Measurements from ENCODE around the gene SLC26A2.

Gene SLC26A2

DNA sequence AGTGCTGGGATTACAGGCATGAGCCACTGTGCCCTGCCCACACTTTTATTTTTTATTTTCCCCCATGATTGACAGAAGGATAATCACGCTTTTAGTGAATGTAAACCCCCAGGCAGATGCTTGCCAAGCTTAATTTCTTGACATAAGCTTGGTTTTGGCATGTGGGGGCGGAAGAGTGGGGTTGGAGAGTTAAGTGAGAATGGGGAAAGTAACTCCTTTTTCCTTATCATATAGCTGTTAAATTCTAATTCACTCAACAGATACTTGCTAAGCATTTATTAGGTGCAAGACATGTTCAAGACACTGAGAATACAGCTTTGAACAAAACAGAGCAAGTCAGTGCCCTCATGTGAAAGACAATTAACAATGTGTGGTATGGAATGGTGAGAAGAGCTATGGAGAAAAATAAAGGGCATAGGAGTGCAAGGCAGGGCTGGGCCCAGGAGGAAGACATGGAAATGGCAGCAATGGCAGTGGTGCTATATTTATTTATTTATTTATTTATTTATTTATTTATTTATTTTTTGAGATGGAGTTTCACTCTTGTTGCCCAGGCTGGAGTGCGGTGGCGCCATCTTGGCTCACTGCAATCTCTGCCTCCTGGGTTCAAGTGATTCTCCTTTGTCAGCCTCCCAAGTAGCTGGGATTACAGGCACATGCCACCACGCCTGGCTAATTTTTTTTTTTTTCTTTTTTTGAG, 2.2 kb downstream of the SLC26A2 start (continued):
- TF ChIP-seq, protein P1, sequence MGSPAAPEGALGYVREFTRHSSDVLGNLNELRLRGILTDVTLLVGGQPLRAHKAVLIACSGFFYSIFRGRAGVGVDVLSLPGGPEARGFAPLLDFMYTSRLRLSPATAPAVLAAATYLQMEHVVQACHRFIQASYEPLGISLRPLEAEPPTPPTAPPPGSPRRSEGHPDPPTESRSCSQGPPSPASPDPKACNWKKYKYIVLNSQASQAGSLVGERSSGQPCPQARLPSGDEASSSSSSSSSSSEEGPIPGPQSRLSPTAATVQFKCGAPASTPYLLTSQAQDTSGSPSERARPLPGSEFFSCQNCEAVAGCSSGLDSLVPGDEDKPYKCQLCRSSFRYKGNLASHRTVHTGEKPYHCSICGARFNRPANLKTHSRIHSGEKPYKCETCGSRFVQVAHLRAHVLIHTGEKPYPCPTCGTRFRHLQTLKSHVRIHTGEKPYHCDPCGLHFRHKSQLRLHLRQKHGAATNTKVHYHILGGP (tag by site-specific recombination; IDR thresholded peaks at IDR 0.05): no peak
- TF ChIP-seq ZNF791 (tag by site-specific recombination; IDR thresholded peaks at IDR 0.05): peak; percentile 89
- peak; percentile 73; the same call in 1 of the 2 replicates for TF ChIP-seq GLI2 (tag by site-specific recombination; IDR thresholded peaks at IDR 0.05; ENCODE audit: borderline replicate concordance, low read depth)
- TF ChIP-seq ZNF777 (tag by site-specific recombination; IDR thresholded peaks at IDR 0.05; ENCODE audit: borderline replicate concordance): no peak
- TF ChIP-seq ZNF366 (tag by site-specific recombination; conservative IDR thresholded peaks at IDR 0.05): 0 out of 2 replicates have a peak, but pooled peaks have one; percentile 13
- no peak for TF ChIP-seq ZNF132 (tag by site-specific recombination; IDR thresholded peaks at IDR 0.05; ENCODE audit: borderline replicate concordance)
- no peak for TF ChIP-seq ZNF544 (tag by site-specific recombination; IDR thresholded peaks at IDR 0.05)
- no peak for TF ChIP-seq ZNF398 (tag by site-specific recombination; IDR thresholded peaks at IDR 0.05)
- TF ChIP-seq ZNF23 (tag by site-specific recombination; IDR thresholded peaks at IDR 0.05; ENCODE audit: borderline replicate concordance): no peak
- no peak for TF ChIP-seq ZNF645 (tag by site-specific recombination; IDR thresholded peaks at IDR 0.05)
- TF ChIP-seq ZNF350 (tag by site-specific recombination; IDR thresholded peaks at IDR 0.05): no peak
- no peak for TF ChIP-seq ZNF837 (tag by site-specific recombination; IDR thresholded peaks at IDR 0.05)
- no peak for TF ChIP-seq ZNF184 (tag by site-specific recombination; IDR thresholded peaks at IDR 0.05)
- no peak for TF ChIP-seq ZSCAN30 (tag by site-specific recombination; IDR thresholded peaks at IDR 0.05)
- TF ChIP-seq ZNF174 (tag by site-specific recombination; IDR thresholded peaks at IDR 0.05): no peak
- no peak for TF ChIP-seq IKZF3 (tag by site-specific recombination; IDR thresholded peaks at IDR 0.05)
- no peak for TF ChIP-seq ZFHX2 (tag by site-specific recombination; conservative IDR thresholded peaks at IDR 0.05)
- no peak for TF ChIP-seq ZBTB26 (tag by site-specific recombination; optimal IDR thresholded peaks at IDR 0.05)
- no peak for TF ChIP-seq ZNF335 (tag by site-specific recombination; conservative IDR thresholded peaks at IDR 0.05)
- no peak for TF ChIP-seq FEZF1 (tag by site-specific recombination; IDR thresholded peaks at IDR 0.05)
- no peak for TF ChIP-seq ZNF148 (tag by site-specific recombination; IDR thresholded peaks at IDR 0.05; ENCODE audit: borderline replicate concordance)
- TF ChIP-seq ZBTB1 (tag by site-specific recombination; IDR thresholded peaks at IDR 0.05): no peak
- TF ChIP-seq ZIC2 (tag by site-specific recombination; IDR thresholded peaks at IDR 0.05): no peak
- peak; percentile 48; the same call in 1 of the 2 replicates for TF ChIP-seq MYNN (tag by site-specific recombination; IDR thresholded peaks at IDR 0.05; ENCODE audit: borderline replicate concordance)
- peak; percentile 53; the same call in 1 of the 2 replicates for TF ChIP-seq ZNF501 (tag by site-specific recombination; IDR thresholded peaks at IDR 0.05)
- no peak for TF ChIP-seq ZNF707 (tag by site-specific recombination; IDR thresholded peaks at IDR 0.05)
- no peak for TF ChIP-seq ZNF24 (tag by site-specific recombination; IDR thresholded peaks at IDR 0.05)
- no peak for TF ChIP-seq CTCF (tag by site-specific recombination; IDR thresholded peaks at IDR 0.05)
- TF ChIP-seq ZNF354C (tag by site-specific recombination; IDR thresholded peaks at IDR 0.05; ENCODE audit: borderline replicate concordance, low read depth): peak; percentile 90; the same call in 1 of the 2 replicates
- TF ChIP-seq ZNF560 (tag by site-specific recombination; IDR thresholded peaks at IDR 0.05; ENCODE audit: borderline replicate concordance): no peak; the same call in none of the 2 replicates
- no peak for TF ChIP-seq ZNF670 (tag by site-specific recombination; IDR thresholded peaks at IDR 0.05; ENCODE audit: low read depth)

All from HEK293 (cell line).